DND-41 (cell line): ENCODE data around the gene DNM3.

ENCODE experiments used
- ATAC-seq: fragments of 200-7000 bp; cut with Tn5 transposase; 3 replicates; pipeline ENCODE4 v1.9.1; 2021; ENCODE audit warnings: low read depth; ENCODE audit not compliant: insufficient read depth
- DNase-seq: peaks from one replicate; pipeline ENCODE4 v3.0.0-alpha.2; 2020
- H2AFZ ChIP-seq: 2 replicates; pipeline ENCODE4 v1.6.0; 2012; ENCODE audit warnings: low read depth, low read length
- H3K27ac ChIP-seq: 2 replicates; pipeline ENCODE4 v1.5.1; 2012; ENCODE audit warnings: low read length, inconsistent platforms
- H3K27me3 ChIP-seq: fragments of 200-600 bp; sonication (generic); 2 replicates; pipeline ENCODE4 v1.6.0; 2012; ENCODE audit warnings: low read length, mild to moderate bottlenecking, inconsistent platforms; ENCODE audit not compliant: insufficient read depth, poor library complexity
- H3K36me3 ChIP-seq: 2 replicates; pipeline ENCODE4 v1.5.1; 2012; ENCODE audit warnings: low read length, inconsistent platforms; ENCODE audit not compliant: insufficient read depth
- H3K4me1 ChIP-seq: 2 replicates; pipeline ENCODE4 v1.5.1; 2012; ENCODE audit warnings: mild to moderate bottlenecking, low read length; ENCODE audit not compliant: insufficient read depth
- H3K4me2 ChIP-seq: 2 replicates; pipeline ENCODE4 v1.6.0; 2012; ENCODE audit warnings: mild to moderate bottlenecking, moderate library complexity, low read length, inconsistent platforms; ENCODE audit not compliant: insufficient read depth
- H3K4me3 ChIP-seq, 2 experiments: fragments of 200-600 bp in 1 of 2; shearing (Covaris generic) in 1 of 2; 2 replicates each; pipeline ENCODE4 v1.5.1; 2012 to 2016; ENCODE audit warnings: inconsistent platforms in 2 of 2, low read length in 2 of 2, mild to moderate bottlenecking in 2 of 2, low read depth in 1 of 2, moderate library complexity in 1 of 2
- H3K79me2 ChIP-seq: 2 replicates; pipeline ENCODE4 v1.6.0; 2012; ENCODE audit warnings: low read length, inconsistent platforms; ENCODE audit not compliant: insufficient read depth
- H3K9ac ChIP-seq: 2 replicates; pipeline ENCODE4 v1.6.0; 2012; ENCODE audit warnings: low read depth, mild to moderate bottlenecking, inconsistent platforms, low read length, moderate library complexity
- H3K9me3 ChIP-seq: 2 replicates; pipeline ENCODE4 v1.5.1; 2012; ENCODE audit warnings: low read length, moderate library complexity, mild to moderate bottlenecking, inconsistent platforms; ENCODE audit not compliant: insufficient read depth, severe bottlenecking
- H4K20me1 ChIP-seq: 2 replicates; pipeline ENCODE4 v1.6.0; 2012; ENCODE audit warnings: low read length; ENCODE audit not compliant: insufficient read depth
- CTCF ChIP-seq: IDR thresholded peaks from 2 replicates; pipeline ENCODE4 v1.5.1; 2012; ENCODE audit warnings: borderline replicate concordance, low read length, moderate library complexity, mild to moderate bottlenecking; ENCODE audit not compliant: poor library complexity, severe bottlenecking; ENCODE audit errors: extremely low read depth
- EZH2 ChIP-seq: IDR thresholded peaks from 3 replicates; pipeline ENCODE4 v1.6.1; 2012; ENCODE audit warnings: borderline replicate concordance, low read depth, mild to moderate bottlenecking, moderate library complexity, low read length, inconsistent platforms; ENCODE audit not compliant: severe bottlenecking

The DNM3 gene

GRCh38 chr1:172165403-172165802, 324.1 kb downstream of the DNM3 start:
- no peaks in the 10 kb centered on the region for H3K9me3 ChIP-seq
- ATAC-seq: no peak
- no peak overlapping the region for H3K27ac ChIP-seq
- no peak overlapping the region for H3K9ac ChIP-seq
- H3K4me2 ChIP-seq: no peak overlapping the region
- no peak overlapping the region for H2AFZ ChIP-seq
- no peaks in the 10 kb centered on the region for H3K27me3 ChIP-seq
- H3K4me3 ChIP-seq: no peak overlapping the region
- TF ChIP-seq EZH2 (no peak), CTCF (no peak)
- DNase-seq: no peak
- no peaks in the 10 kb centered on the region for H3K36me3 ChIP-seq
- H3K4me1 ChIP-seq: peaks cover 7% of the 10 kb centered on the region; the same call in 1 of the 2 replicates
- no peaks in the 10 kb centered on the region for H4K20me1 ChIP-seq
- no peaks in the 10 kb centered on the region for H3K79me2 ChIP-seq

GRCh38 chr1:172167796-172168596, 326.7 kb downstream of the DNM3 start:
- Histone ChIP-seq H3K4me3 (no peak overlapping the region), H4K20me1 (no peaks in the 10 kb centered on the region), H3K9me3 (no peaks in the 10 kb centered on the region), H3K27me3 (no peaks in the 10 kb centered on the region), H3K36me3 (no peaks in the 10 kb centered on the region), H3K4me1 (peaks cover 7% of the 10 kb centered on the region; the same call in 1 of the 2 replicates), H3K4me2 (no peak overlapping the region), H3K27ac (no peak overlapping the region), H2AFZ (no peak overlapping the region), H3K9ac (no peak overlapping the region), H3K79me2 (no peaks in the 10 kb centered on the region)
- no peak for ATAC-seq
- TF ChIP-seq CTCF (no peak), EZH2 (no peak)
- no peak for DNase-seq

GRCh38 chr1:172168597-172168872, 327.2 kb downstream of the DNM3 start:
- no peak for ATAC-seq
- Histone ChIP-seq H3K79me2 (no peaks in the 10 kb centered on the region), H3K4me1 (peaks cover 7% of the 10 kb centered on the region; the same call in 1 of the 2 replicates), H3K36me3 (no peaks in the 10 kb centered on the region), H4K20me1 (no peaks in the 10 kb centered on the region), H2AFZ (no peak overlapping the region), H3K9me3 (no peaks in the 10 kb centered on the region), H3K9ac (no peak overlapping the region), H3K27me3 (no peaks in the 10 kb centered on the region), H3K4me2 (no peak overlapping the region), H3K27ac (no peak overlapping the region), H3K4me3 (no peak overlapping the region)
- TF ChIP-seq EZH2 (no peak), CTCF (no peak)
- DNase-seq: no peak

GRCh38 chr1:172169836-172170235, 328.5 kb downstream of the DNM3 start:
- H3K9me3 ChIP-seq: no peaks in the 10 kb centered on the region
- no peaks in the 10 kb centered on the region for H3K79me2 ChIP-seq
- no peak overlapping the region for H3K27ac ChIP-seq
- H4K20me1 ChIP-seq: no peaks in the 10 kb centered on the region
- H3K4me2 ChIP-seq: no peak overlapping the region
- H3K9ac ChIP-seq: no peak overlapping the region
- no peaks in the 10 kb centered on the region for H3K27me3 ChIP-seq
- ATAC-seq: no peak
- no peaks in the 10 kb centered on the region for H3K36me3 ChIP-seq
- DNase-seq: no peak
- no peak for TF ChIP-seq CTCF
- no peak for TF ChIP-seq EZH2
- H2AFZ ChIP-seq: no peak overlapping the region
- no peak overlapping the region for H3K4me3 ChIP-seq
- H3K4me1 ChIP-seq: peaks cover 7% of the 10 kb centered on the region; the same call in 1 of the 2 replicates
